Hematopoietic multipotent progenitor cell treated with erythropoietin and hydrocortisone succinate and interleukin-3 and kit ligand, for 6 days (in vitro differentiated cells): Measurements from ENCODE around the gene SHE.
A peak's percentile ranks its signal among the peaks of the same experiment; 100 is the strongest.

Experiments
- DNase-seq: peaks from one replicate; pipeline ENCODE4 v3.0.0-alpha.2; 2015

SHE gene

DNA sequence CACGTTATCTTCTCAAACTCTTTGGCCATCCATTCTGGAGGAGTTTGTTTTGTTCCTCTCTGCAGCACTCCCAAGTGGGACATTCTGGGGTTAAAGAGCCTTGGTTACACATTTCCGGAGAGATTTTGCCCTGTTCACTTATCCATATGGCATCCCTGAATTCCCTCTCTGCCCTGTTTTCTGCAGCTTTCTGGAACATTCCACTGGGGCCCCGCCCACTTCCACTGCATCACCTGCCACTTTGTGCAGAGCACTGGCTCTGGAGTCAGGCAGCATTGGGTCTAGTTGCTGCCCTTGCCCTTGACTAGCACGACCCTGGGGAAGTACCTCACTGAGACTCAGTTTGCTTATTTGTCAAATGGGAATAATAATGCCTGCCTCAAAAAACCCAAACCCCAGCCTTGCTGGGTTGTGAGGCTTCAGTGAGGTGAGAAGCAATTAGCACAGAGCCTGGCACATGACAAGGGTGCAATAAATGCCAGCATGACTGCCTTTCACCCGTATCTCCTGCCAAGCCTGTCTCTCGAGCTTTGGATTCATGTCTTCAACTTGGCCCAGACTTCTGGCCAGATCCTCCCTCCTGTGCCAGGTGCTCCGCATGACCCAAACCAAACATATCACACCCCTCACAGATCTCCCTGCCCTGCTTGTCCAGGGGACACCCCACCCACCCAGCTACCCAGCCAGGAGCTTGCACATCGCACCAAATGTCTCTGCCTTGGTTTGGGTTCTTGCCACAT lies 58.8 kb downstream of the SHE start:
- no peak for DNase-seq

- peak; percentile 27 for DNase-seq
Measured at GRCh38 chr1:154442006-154442740, 60.0 kb downstream of the SHE start.

DNA sequence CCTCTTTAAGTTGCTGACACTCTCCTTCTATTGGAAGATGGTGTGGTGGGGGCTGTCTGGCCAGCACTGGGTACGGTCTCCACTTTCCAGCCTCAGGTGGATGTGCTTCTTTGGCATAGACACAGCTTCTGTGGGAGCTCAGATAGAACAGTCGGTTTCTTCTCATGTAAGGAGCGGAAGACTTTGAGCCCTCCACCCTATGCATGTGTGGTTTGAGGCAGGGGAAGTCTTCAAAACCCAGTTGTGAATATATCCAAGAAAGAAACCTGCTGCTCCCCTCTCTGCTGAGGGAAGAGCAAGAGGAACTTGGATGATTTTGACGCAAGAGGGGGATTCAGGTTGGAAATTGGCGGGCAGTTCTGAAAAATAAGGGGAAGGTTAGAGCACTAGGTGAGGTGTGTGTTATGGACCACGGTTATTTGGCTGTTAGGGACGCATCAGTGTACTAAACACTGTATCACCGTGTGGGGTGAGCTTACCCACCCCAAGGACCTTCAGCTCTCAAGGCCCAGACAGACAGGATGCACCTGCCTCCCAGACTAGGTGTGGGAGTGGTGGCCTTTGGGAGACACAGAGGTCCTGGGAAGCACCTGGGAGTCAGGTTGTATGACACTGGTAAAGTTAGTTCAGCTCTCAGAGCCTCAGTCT lies 60.8 kb downstream of the SHE start:
- DNase-seq = no peak

- DNase-seq = no peak
Measured at GRCh38 chr1:154440036-154440804, 62.0 kb downstream of the SHE start.

DNA sequence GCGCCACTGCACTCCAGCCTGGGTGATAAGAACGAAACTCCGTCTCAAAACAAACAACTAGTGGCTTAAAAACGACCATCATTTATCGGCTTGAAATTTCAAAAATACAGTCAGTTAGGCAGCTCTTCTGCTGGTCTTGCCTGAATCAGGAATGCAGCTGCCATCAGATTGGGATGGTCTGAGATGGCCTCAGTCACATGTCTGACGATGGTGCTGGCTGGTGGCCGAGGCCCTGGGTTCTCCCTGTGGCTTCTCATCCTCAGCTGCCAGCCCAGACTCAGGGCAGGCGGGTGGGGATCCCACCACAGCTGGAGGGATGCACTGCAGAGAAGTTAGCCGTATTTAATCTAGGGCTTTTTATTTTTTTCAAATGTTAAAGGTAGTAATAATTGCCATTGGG lies 65.8 kb downstream of the SHE start:
- no peak for DNase-seq

GRCh38 chr1:154435599-154436200 lies 66.5 kb downstream of the SHE start:
- DNase-seq = no peak

GRCh38 chr1:154434346-154435085 lies 67.7 kb downstream of the SHE start:
- DNase-seq = peak; percentile 88

GRCh38 chr1:154433161-154433764 lies 68.9 kb downstream of the SHE start:
- no peak for DNase-seq

DNA sequence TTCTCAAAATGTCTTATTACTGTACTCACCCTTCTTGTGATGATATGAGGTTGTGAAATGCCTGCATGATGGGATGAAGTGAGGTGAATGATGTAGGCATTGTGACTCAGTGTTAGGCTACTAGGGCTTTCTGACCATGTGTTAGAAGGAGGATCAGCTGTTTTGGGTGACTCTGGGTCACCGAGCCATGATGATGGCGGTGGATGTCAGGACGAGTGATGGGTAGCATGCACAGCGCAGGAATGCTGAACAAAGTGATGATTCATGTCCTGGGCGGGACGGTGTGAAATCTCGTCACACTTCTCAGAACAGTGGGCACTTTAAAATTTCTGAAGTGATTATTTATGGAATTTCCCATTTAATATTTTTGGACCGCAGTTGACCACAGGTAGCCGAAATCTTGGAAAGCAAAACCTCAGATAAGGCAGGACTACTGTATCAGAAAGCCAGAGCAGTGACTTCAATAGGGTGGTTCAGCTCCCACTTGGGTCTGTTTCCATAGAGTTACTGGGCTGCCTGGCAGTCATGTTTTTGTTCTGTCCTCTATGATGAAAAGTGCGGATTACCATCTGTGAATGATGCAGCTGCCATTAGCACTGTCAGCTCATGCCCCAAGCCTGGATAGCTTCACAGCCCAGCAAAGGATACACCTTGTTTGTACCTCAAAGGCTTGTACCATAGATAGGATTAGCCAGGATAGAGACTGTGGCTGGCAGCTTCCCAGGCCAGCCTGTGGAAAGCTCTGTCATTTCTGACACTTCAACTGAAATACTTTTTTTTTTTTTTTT lies 70.4 kb downstream of the SHE start:
- DNase-seq = no peak

- DNase-seq = peak; percentile 75
Measured at GRCh38 chr1:154430903-154431302, 71.3 kb downstream of the SHE start.

- DNase-seq = no peak
Measured at GRCh38 chr1:154429841-154430611, 72.2 kb downstream of the SHE start.
